GM18519 (cell line): ENCODE data around the gene GMCL1.
"Not testable (repeated sequence)": the region's sequence is repeated elsewhere in the genome, so short reads cannot be mapped to it uniquely, and the experiment has no call there.

ENCODE experiments used
- ATAC-seq: cut with Tn5 transposase; IDR thresholded peaks from one replicate; pipeline ENCODE4 v1.9.1; 2021; ENCODE audit warnings: mild to moderate bottlenecking, moderate library complexity; ENCODE audit not compliant: unreplicated experiment, low FRiP score

GMCL1 gene

DNA sequence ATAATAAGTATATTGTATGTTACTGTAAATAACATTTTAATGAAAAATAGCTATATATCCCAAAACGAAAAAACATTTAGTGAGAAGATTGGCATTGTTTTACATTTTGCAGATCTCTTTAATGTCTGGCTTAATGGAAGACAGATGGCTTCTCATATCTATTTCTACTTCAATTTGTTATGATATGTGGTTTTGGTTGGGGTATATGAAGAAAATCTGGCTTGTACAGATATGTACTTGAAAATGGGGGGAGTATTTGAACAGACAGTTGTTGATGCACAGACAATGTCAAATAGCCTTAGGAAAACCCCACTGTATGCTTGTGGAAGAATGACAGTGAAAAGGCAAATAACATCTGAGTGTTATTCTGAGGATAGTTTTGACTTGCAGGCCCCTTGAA lies 23.6 kb upstream of the GMCL1 start:
- no peak for ATAC-seq

GRCh38 chr2:69807821-69808540 lies 21.5 kb upstream of the GMCL1 start:
- no peak for ATAC-seq

GRCh38 chr2:69810550-69810949 lies 18.9 kb upstream of the GMCL1 start:
- no peak for ATAC-seq

- ATAC-seq, result no peak
Observed at GRCh38 chr2:69811018-69811417, 18.4 kb upstream of the GMCL1 start.

DNA sequence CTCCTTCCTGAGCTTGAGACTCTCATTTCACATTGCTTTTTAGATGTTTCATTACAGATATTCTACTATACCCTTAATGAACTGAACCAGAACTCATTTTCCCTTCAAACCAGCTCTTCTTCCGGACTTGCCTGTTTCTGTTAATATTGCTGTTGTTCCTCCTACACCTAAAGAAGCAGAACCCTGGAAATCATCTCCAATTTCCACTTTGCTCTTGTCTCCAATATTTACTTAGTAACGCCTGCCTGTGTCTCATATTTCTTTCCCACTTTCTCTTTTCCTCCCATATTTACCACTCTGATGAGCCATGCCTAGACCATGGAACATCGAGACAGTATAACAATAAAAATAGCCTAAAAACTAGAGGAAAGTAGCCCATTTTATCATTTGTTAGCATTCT lies 17.9 kb upstream of the GMCL1 start:
- no peak for ATAC-seq

- ATAC-seq, result no peak
Observed at GRCh38 chr2:69815717-69816116, 13.7 kb upstream of the GMCL1 start.

GRCh38 chr2:69816923-69817542 lies 12.4 kb upstream of the GMCL1 start:
- no peak for ATAC-seq

DNA sequence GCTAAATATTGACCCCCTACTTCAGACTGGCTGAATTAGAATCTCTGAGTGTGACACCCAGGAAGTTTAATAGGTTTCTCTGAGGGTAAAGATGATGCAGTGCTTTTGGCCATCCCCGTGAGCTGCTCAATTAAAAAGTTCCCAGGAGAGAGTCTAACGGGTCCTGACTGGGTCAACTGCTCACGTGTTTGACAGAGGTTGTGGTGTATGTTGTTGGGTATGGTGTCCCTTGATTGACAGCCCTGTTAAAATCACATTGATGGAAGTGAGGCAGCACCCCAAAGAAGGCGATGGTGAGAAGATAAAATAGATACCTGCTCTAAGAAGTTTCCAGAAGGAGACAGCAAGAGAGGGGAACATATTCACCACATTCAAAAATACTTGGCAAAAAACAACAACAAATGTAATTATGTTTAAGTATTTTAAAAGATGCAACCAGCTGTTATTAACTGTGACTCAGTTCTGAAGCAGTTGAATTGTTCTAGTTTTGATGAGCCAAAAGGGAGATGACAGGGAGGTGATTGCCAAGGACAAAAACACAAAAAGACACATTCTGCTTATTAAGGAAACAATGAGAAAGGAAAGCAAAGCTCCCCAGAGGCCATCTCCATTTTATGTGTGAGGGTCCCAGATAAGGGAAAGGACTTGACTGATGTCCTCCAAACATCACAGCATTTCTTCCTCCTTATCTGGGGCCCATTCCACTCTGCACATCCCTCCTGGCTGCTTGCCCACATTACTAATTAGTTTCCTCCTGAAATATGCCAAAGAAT lies 11.5 kb upstream of the GMCL1 start:
- no peak for ATAC-seq

GRCh38 chr2:69827796-69828540 lies 1.5 kb upstream of the GMCL1 start:
- ATAC-seq, result no peak

DNA sequence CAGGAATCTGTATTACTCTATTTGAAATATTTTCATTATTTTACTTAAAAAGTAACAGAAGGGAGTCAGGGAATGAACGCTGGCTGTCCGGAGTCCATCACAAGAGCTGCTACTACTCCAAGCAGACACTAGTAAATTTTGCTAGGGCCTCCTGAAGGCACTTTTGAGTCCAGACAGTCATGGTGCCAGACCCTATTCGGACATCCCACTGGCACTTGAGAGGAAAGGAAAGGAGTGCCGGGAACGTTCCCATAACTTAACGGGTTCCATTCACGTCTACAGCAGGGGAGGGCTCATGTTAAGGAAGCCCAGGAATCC lies 563 bp upstream of the GMCL1 start:
- no peak for ATAC-seq

GRCh38 chr2:69830045-69830905 lies 815 bp downstream of the GMCL1 start:
- ATAC-seq, result no peak

- ATAC-seq, result not testable (repeated sequence)
Observed at GRCh38 chr2:69830906-69831241, 1.4 kb downstream of the GMCL1 start.

- no peak for ATAC-seq
Observed at GRCh38 chr2:69831354-69831905, 2.0 kb downstream of the GMCL1 start.

DNA sequence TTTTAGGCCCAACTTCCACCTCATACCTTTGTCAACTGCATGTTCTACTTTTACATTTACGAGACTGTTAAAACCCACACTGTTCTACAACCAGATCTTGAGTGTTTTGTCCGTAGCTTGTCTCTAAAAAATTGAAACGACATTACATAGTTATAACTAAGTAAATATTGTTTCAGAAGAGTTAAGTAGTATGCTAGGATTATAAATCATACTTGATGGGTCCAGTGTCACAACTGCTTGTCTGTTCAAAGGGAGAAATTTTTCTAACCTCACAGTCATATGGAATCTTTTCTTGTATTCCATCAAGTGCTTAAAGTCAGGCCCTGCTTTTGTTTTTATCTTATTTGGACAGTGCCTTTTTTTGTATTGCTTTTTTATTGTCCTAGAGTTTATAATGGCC lies 4.3 kb downstream of the GMCL1 start:
- no peak for ATAC-seq

GRCh38 chr2:69835666-69836065 lies 6.2 kb downstream of the GMCL1 start:
- no peak for ATAC-seq

DNA sequence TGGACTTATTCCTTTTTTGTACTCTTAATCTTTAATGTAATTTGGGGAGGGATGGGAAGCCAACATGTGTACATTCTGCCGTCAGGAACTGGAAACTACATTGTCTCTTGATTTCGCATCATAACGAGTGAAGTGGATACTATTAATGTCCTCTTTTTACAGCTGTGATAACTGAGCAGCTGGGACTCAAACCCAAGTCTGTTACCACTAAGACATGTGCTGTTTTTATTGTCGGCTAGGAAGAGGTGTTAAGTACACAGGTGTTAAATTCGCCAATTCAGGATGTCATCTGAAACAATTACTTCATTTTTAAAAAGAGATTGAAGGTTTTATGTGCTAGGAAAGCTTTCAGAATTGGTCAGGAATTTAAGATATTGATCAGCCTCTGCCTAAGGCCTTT lies 6.9 kb downstream of the GMCL1 start:
- no peak for ATAC-seq

- ATAC-seq, result no peak
Observed at GRCh38 chr2:69837533-69837932, 8.1 kb downstream of the GMCL1 start.

- ATAC-seq, result no peak
Observed at GRCh38 chr2:69843993-69844392, 14.5 kb downstream of the GMCL1 start.

GRCh38 chr2:69844560-69844959 lies 15.1 kb downstream of the GMCL1 start:
- ATAC-seq, result no peak
